Measurements from ENCODE around the gene AFF3.
"Not testable (repeated sequence)": the region's sequence is repeated elsewhere in the genome, so short reads cannot be mapped to it uniquely, and the experiment has no call there.

DNA sequence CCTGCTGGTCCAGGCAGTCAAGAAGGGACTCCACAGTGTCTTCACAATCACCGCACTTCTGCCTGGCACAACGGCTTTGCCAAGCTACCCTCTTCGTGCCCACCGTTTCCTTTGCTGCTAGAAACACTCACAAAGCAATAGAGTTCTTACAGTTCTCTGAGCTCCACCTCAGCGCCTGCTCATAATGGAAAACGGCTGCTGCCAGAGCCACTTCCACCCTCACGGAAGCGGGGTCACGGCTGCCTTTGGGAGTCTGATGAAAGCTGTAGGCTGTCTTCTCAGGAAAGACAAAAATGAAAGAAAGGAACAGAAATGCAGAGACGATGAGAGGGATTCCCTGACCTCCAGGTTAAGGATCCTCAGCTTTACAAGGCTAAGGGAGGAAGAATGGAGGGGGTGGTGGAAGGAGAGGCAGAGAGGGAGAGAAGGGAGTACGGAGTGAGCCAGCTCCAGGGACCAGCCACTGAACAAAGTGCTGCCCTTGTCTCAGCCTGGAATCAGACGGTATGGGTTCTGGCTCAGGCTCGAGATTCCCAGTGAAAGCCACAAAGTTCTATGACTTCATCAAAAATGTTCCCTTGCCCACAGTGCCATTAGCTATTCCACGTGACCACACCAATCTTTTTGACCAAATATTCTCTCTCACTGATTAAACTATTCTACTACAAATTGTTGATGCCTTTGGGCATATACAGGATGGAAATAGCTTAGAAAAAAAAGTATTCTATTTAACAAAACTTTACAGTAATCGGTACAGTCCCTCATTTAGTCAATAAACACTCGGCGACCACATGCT lies 58.8 kb downstream of the AFF3 start:
- TF ChIP-seq, protein P1, sequence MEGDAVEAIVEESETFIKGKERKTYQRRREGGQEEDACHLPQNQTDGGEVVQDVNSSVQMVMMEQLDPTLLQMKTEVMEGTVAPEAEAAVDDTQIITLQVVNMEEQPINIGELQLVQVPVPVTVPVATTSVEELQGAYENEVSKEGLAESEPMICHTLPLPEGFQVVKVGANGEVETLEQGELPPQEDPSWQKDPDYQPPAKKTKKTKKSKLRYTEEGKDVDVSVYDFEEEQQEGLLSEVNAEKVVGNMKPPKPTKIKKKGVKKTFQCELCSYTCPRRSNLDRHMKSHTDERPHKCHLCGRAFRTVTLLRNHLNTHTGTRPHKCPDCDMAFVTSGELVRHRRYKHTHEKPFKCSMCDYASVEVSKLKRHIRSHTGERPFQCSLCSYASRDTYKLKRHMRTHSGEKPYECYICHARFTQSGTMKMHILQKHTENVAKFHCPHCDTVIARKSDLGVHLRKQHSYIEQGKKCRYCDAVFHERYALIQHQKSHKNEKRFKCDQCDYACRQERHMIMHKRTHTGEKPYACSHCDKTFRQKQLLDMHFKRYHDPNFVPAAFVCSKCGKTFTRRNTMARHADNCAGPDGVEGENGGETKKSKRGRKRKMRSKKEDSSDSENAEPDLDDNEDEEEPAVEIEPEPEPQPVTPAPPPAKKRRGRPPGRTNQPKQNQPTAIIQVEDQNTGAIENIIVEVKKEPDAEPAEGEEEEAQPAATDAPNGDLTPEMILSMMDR (optimal IDR thresholded peaks at IDR 0.05 in 1 of 3, IDR thresholded peaks at IDR 0.05 in 1 of 3, conservative IDR thresholded peaks at IDR 0.05 in 1 of 3; ENCODE audit: extremely low read depth in 1 of 3, insufficient read depth in 2 of 3, low read length in 3 of 3): not testable (repeated sequence)
- TF ChIP-seq EZH2 (IDR thresholded peaks at IDR 0.05; ENCODE audit: low read length): not testable (repeated sequence)

All from keratinocyte (primary cell).